PC-9 (cell line): ENCODE results near the gene AGAP1. TPM values are rescaled to one million over a fixed set of nuclear protein-coding genes. Genes with fewer than 3 reads are reported as not detected.

Experiments
- BruUV-seq: library from RNA; stranded (reverse); fragments of 400-500 nt; replicated peaks from 2 replicates; lab custom pipeline; 2021; lab: Mats Ljungman, UMichigan
- CTCF ChIA-PET: fragments of 300-600 bp; sonication (Branson Sonifier 250); formaldehyde crosslinking; loops from one replicate; lab custom pipeline; 2022; ENCODE audit warnings: antibody characterized with exemption; lab: Charles Lee
- POLR2A ChIA-PET: fragments of 300-600 bp; sonication (Branson Sonifier 250); formaldehyde crosslinking; loops from one replicate; lab custom pipeline; 2022; ENCODE audit warnings: antibody characterized with exemption; ENCODE audit not compliant: unreplicated experiment; lab: Charles Lee
- DNase-seq, 2 experiments: peaks; one replicate each; pipeline versions ENCODE4 v3.0.0 to v3.0.0-alpha.2; 2015 to 2022; ENCODE audit warnings: mixed read lengths in 1 of 2
- H2AFZ ChIP-seq: fragments of 200-600 bp; sonication (generic); 2 replicates; pipeline ENCODE4 v1.8.1; 2017; ENCODE audit warnings: antibody characterized with exemption
- H3F3A ChIP-seq: fragments of 200-600 bp; sonication (generic); 2 replicates; pipeline ENCODE4 v1.8.1; 2017; ENCODE audit warnings: antibody characterized with exemption, mild to moderate bottlenecking, low read depth; ENCODE audit not compliant: insufficient read depth
- H3K27ac ChIP-seq: fragments of 200-600 bp; sonication (generic); 2 replicates; pipeline ENCODE4 v1.6.1; 2016; ENCODE audit warnings: mixed run types
- H3K27me3 ChIP-seq: fragments of 200-600 bp; sonication (generic); 2 replicates; pipeline ENCODE4 v1.6.1; 2016; ENCODE audit warnings: low read depth, mixed run types; ENCODE audit not compliant: insufficient read depth
- H3K36me3 ChIP-seq: fragments of 200-600 bp; sonication (generic); 2 replicates; pipeline ENCODE4 v1.6.1; 2016; ENCODE audit warnings: low read depth, mixed run types
- H3K4me1 ChIP-seq: fragments of 200-600 bp; sonication (generic); replicated peaks from 2 replicates; pipeline ENCODE4 v1.6.1; 2016; ENCODE audit warnings: mixed run types; ENCODE audit not compliant: insufficient read depth
- H3K4me2 ChIP-seq: fragments of 200-600 bp; sonication (generic); 2 replicates; pipeline ENCODE4 v1.6.1; 2017; ENCODE audit warnings: mixed run types
- H3K4me3 ChIP-seq: fragments of 200-600 bp; sonication (generic); 2 replicates; pipeline ENCODE4 v1.6.1; 2016; ENCODE audit warnings: mixed run types
- H3K79me2 ChIP-seq: fragments of 200-600 bp; sonication (generic); 2 replicates; pipeline ENCODE4 v1.6.1; 2017; ENCODE audit warnings: low read depth, mixed run types
- H3K9me2 ChIP-seq: fragments of 200-600 bp; sonication (generic); 2 replicates; pipeline ENCODE4 v1.8.1; 2017; ENCODE audit warnings: mild to moderate bottlenecking; ENCODE audit not compliant: insufficient read depth
- H3K9me3 ChIP-seq: fragments of 200-600 bp; sonication (generic); 2 replicates; pipeline ENCODE4 v1.8.1; 2016; ENCODE audit warnings: low read depth; ENCODE audit not compliant: insufficient read depth
- H4K20me1 ChIP-seq: fragments of 200-600 bp; sonication (generic); 2 replicates; pipeline ENCODE4 v1.8.1; 2017; ENCODE audit not compliant: insufficient read depth
- CTCF ChIP-seq: fragments of 200-600 bp; sonication (generic); conservative IDR thresholded peaks from 2 replicates; pipeline ENCODE4 v1.6.1; 2017; ENCODE audit warnings: mixed run types, antibody characterized with exemption, mild to moderate bottlenecking, moderate library complexity
- EZH2 ChIP-seq: fragments of 200-600 bp; sonication (generic); IDR thresholded peaks from 2 replicates; pipeline ENCODE4 v1.8.0; 2017; ENCODE audit warnings: antibody characterized with exemption, low read depth
- intact Hi-C: fragments of 100-400 bp; cut with micrococcal nuclease; formaldehyde crosslinking; loops from one replicate; pipeline ENCODE4 v1.10.0; 2022; ENCODE audit not compliant: unreplicated experiment
- total RNA-seq: library from RNA; stranded (reverse); gene quantifications from 2 replicates; pipeline ENCODE4 v1.2.3, GENCODE V29; 2021

The AGAP1 gene
- total RNA-seq, 1 experiment from 2014 or later = 91.4 TPM

- H3K9me2 ChIP-seq = no peaks in the 10 kb centered on the region
- H3K4me2 ChIP-seq = peak overlapping the region; percentile 77
- H3K9me3 ChIP-seq = no peaks in the 10 kb centered on the region
- ChIA-PET CTCF (interaction anchor here (0.7 kb wide), 1 partner anchor 86 kb away, joined by 5 read pairs; no protein-coding TSS in a partner anchor), POLR2A (no interaction called here)
- H3F3A ChIP-seq = peaks cover 19% of the 10 kb centered on the region; the same call in 1 of the 2 replicates
- peaks cover 34% of the 10 kb centered on the region for H3K79me2 ChIP-seq
- peak overlapping the region; percentile 92; the same call in 1 of the 2 replicates for H2AFZ ChIP-seq
- intact Hi-C loops = loop anchor here (10.0 kb wide), 1 partner anchor 128 kb away; no protein-coding TSS in a partner anchor
- 0 out of 2 replicates have a peak, but pooled peaks cover 4% of the 10 kb centered on the region for H3K36me3 ChIP-seq
- no peaks in the 10 kb centered on the region for H3K27me3 ChIP-seq
- no peak for TF ChIP-seq EZH2
- TF ChIP-seq CTCF = no peak
- peak overlapping the region; percentile 58 for H3K4me3 ChIP-seq
- H3K27ac ChIP-seq = no peak overlapping the region
- BruUV-seq = TSS peak; percentile 61
- no peak for DNase-seq
- H4K20me1 ChIP-seq = peaks cover 3% of the 10 kb centered on the region; the same call in 1 of the 2 replicates
- H3K4me1 ChIP-seq = peaks cover 18% of the 10 kb centered on the region
Observed at GRCh38 chr2:235492850-235493344, 946 bp upstream of the AGAP1 start.

- DNase-seq = no peak
Observed at GRCh38 chr2:235493402-235493774, 455 bp upstream of the AGAP1 start.

More at GRCh38 chr2:235493402-235493774, 455 bp upstream of the AGAP1 start:
- H3K36me3 ChIP-seq = 0 out of 2 replicates have a peak, but pooled peaks cover 4% of the 10 kb centered on the region
- peaks cover 3% of the 10 kb centered on the region; the same call in 1 of the 2 replicates for H4K20me1 ChIP-seq
- peak overlapping the region; percentile 58 for H3K4me3 ChIP-seq
- peaks cover 19% of the 10 kb centered on the region; the same call in 1 of the 2 replicates for H3F3A ChIP-seq
- H3K79me2 ChIP-seq = peaks cover 39% of the 10 kb centered on the region
- no peaks in the 10 kb centered on the region for H3K27me3 ChIP-seq
- peak overlapping the region; percentile 77 for H3K4me2 ChIP-seq
- ChIA-PET CTCF (interaction anchor here (0.7 kb wide), 1 partner anchor 87 kb away, joined by 5 read pairs; no protein-coding TSS in a partner anchor), POLR2A (no interaction called here)
- no peaks in the 10 kb centered on the region for H3K9me2 ChIP-seq
- BruUV-seq = no TSS peak
- peaks cover 18% of the 10 kb centered on the region for H3K4me1 ChIP-seq
- H3K9me3 ChIP-seq = no peaks in the 10 kb centered on the region
- intact Hi-C loops = loop anchor here (10.0 kb wide), 1 partner anchor 129 kb away; no protein-coding TSS in a partner anchor
- H2AFZ ChIP-seq = peak overlapping the region; percentile 92
- TF ChIP-seq EZH2 (no peak), CTCF (no peak)
- H3K27ac ChIP-seq = no peak overlapping the region
